Stimulated activated CD8-positive, alpha-beta memory T cell treated with anti-CD3 and anti-CD28 coated beads, Interleukin-7, amount 100 ng/mL, for 4 hours (primary cell): Measurements from ENCODE around the gene EPYC.

Experiments
- DNase-seq, 2 donors: peaks; one replicate each; pipeline ENCODE4 v3.0.0-alpha.2; 2020; ENCODE audit warnings: low read depth in 2 of 2

Gene EPYC

DNA sequence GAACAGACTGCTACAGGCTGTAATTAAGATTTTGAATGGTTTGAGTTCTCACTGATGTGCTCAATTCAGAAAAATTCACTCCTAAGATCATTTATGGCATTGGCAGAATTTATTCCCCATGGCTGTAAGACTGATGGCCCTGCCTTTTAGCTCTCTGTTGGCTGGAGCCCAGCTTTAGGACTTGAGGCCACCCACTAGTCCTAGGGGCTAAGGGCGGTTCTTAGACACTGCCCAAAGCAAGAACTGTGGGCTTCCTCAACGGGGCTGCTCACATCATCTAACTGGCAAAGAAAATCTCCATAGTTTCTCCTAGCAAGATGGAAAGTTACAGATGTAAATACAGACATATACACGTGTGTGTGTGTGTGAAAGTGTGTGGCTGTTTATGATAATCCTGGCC, 46.4 kb downstream of the EPYC start:
- no peak for DNase-seq

DNA sequence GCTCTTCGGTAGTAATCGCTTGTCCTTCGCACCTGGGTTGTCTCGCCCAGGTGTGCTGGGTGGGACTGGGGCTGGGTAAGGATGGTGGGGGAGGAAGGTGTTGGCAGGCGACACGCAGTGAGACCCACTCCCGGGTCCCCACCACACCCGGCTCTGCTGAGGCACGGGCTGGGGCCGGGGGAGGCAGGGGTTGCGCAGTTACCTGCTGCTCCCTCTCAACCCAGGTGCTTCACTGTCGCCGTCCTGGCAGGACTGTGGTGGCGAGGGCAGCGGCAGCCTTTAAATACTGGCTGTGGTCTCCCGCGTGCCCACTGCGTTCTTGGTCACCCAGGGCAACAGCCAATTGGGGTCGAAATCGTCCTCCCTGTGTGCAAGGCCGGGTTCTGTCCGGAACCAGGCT, 49.9 kb downstream of the EPYC start, which contains the start of gene CCER1:
Gene CCER1 (minus strand): TSS at position 256 of the 400 bp plus-strand sequence. CDS start 434 bp downstream, outside the sequence.
- DNase-seq: no peak

DNA sequence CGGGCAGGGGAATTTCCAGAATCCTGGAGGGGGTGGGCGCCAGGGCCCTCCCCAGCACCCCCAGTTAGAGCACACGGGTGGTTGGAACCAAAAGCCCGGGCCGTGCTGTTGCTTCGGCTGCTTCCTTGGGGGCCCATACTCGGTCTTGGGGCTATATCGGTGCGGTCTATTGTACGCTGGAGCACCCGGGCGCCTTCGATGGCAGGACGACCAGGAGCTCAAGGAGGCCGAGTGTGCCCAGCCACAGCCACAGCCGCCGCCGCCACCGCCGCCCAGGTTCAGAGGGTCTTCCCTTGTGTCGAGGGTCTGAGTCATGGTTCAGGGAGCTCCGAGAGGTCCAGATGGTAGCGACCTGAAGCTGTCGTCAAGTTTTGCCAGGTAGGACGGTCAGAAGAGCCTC, 50.3 kb downstream of the EPYC start:
- no peak for DNase-seq

DNA sequence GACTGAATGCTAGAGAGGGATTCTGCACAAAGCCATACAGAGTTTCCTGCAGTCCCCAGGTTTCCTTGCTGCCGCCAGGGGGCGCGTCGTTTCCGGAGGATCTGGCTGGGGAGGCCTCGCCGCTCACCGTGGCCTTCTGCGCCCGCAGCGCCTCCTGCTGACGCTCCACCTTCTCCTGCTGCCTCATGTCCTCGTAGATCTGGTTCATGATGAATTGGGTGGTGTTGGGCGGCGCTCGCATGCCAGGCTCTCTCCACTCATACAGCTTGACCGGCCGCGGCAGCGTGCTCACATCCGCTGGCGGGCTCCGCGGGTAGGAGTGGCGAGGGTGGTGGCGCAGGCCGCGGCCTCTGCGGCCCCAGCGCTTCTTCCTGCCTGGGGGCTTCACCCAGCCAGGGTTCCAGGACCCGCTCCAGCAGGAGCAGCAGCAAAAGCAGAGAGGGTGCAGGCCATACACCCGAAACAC, 50.8 kb downstream of the EPYC start:
- no peak for DNase-seq

DNA sequence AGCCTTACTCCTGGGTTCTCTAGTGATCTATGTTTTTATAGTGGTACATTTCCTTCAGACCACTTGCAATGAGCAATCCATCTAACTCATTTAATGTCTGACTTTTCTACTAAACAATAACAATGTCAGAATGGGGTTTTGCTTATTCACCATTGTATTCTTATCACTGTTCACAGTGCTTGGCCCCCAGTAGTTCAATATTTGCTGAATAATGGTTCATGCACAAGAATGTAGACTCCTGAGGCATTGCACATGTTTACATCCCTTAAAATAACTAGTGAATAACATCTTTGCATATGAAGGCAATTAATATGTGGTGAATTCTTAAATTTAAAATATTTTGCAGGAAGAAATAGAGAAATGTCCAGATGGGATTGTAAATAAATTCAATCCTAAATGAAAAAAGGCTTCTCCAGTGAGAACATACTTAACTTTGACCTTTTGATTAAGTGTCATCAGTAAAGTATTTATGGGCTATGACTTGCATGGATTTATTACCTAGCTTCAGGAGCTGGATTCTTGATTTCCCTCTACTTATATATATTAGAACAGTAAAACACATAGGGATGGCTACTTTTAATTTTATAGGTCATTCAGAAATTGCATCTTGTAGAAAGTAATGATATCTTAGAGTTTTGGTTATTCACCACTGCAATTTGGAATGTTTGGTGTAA, 53.2 kb downstream of the EPYC start:
- DNase-seq: no peak

DNA sequence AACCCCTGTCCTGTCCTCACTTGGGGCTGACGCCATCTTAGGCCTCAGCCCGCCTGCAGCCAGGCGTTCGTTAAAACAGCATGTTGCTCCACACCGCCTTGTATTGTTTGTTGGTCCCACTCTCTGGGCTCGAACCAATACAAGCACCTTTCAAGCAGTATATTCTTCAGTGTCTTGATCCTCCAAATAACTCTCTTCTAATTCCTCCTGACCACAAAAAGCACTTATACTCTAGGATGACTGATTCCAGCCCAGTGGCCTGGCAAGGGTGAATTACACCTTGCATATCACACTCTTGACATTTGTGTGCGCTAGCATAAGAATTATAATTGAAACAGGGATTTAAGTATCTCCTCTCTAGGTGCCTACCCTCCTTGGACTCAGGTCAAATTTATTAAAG, 56.9 kb downstream of the EPYC start:
- DNase-seq: no peak

DNA sequence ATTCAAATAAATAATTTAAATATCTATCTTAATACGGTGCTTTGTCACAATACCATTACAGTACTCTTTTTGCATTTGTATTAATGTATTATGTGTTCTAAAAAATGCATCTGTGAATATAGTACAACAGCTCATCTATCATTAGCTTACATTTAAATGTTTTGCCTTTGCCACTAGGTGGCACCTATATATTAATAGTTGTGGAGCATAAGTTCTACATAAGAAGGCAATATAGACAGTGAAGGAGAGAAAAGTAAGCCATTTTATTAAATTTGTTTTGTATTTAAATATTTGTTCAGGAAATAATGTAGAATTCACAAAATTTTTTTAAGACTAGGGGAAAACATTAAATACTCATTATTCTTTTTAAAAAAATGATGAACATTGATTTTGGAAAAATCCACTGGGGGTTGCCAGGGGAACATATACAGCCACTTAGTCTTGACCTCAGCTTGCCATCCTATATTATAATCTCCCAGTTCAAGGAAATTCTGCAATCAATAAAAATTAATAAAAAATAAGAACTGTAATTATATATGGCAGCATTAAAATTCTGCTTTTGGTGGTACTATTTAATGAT, 59.6 kb downstream of the EPYC start:
- DNase-seq: no peak

DNA sequence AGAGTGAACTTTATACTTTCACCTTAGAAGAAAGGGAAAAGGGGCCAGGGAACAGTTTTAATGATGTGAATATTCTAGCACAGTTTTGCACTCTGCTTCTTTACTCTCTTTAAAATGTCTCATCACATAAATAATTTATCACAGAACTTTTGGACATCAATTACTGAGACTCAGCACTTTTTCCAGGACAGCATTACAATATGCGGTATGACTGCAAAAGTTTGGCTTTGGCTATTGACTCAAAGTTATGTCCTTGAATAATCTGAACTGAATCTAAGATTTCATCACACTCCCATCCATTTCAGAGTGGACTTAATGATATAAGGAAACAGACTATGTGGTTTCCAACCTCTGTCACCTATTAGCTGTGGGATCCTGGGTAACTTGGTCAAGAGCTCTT, 61.5 kb downstream of the EPYC start:
- no peak for DNase-seq

DNA sequence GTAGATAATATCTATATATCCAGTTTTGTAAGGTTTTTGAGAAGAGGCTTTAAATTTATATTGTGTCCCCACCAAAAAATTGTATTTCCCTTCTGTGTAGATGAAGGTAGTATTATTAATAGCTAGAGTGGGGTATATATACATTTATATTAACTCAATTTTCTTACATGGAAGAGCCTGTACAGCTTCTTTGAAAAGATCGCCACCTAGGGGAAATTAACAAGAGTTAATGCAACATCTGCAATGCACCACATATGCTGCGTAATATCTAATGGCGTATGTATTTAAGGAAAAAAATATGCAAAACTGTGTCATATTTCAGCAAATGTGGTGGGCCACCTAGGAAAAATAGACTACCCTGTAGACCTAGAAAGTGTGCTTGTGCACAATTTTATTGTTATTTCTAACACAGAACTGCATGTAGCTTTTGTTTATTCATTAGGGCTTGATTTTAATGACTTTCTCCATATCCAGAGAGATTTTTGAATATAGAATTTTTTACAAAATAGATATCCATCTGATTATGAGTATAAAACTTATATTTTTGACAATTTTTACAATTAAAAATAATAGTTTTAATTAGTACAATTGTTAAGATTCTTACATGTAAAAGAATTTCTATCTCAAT, 63.8 kb downstream of the EPYC start:
- no peak for DNase-seq

DNA sequence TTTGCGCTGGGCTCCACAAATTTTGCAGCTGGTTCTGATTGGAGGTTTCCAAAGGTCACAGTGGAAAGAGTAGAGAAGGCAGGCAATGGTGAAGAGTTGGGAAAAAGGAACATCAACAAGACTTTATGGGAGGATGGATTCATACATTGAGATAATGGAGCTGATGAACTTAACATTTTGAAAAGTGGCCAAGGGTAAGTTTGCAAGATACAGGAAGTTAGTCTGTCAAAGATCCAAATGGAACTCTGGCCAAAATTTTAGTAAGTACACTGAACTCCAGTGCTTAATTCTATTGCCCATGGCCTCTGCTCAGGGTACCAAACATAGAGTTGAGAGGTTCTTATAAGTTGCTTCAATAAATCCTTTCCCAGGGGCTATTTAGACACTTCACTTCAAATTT, 65.4 kb downstream of the EPYC start:
- DNase-seq: no peak

DNA sequence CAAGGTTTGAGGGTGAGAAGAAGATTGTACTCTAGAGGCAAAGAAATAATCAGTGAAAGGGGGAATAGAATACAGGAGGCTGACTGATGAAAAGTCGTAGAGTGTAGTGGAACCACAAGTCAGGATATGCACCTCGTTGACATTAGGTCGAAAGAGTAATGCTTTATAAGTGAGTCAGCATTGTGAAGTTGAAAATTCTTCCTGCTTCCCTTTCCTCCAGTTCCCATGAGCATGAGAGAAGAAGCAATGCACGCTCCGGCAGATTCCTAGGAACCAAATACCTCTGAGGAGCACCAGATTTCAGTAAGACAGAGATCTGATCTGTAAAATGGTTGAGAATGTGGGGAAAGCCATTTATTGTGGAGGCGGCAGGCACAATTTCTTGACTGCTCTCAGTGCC, 66.3 kb downstream of the EPYC start:
- DNase-seq: no peak

DNA sequence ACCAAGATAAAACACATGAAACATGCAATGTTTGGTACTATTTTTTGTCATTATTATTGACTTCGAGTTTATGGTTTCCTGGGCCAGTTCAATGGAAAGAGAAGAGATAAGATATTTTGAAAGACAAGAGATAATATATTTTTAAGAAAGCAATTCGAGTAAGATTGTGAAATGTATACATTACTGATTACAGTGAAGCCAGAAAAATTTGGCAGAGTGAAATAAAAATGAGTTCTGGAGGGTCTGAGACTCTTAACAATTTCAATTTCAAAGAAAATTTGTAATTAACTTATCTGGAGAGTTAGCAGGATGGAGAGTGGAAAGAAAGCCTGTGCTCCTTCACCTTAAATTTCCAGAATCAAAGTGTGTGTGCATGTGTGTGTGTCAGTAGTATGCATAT, 67.1 kb downstream of the EPYC start:
- DNase-seq: no peak

DNA sequence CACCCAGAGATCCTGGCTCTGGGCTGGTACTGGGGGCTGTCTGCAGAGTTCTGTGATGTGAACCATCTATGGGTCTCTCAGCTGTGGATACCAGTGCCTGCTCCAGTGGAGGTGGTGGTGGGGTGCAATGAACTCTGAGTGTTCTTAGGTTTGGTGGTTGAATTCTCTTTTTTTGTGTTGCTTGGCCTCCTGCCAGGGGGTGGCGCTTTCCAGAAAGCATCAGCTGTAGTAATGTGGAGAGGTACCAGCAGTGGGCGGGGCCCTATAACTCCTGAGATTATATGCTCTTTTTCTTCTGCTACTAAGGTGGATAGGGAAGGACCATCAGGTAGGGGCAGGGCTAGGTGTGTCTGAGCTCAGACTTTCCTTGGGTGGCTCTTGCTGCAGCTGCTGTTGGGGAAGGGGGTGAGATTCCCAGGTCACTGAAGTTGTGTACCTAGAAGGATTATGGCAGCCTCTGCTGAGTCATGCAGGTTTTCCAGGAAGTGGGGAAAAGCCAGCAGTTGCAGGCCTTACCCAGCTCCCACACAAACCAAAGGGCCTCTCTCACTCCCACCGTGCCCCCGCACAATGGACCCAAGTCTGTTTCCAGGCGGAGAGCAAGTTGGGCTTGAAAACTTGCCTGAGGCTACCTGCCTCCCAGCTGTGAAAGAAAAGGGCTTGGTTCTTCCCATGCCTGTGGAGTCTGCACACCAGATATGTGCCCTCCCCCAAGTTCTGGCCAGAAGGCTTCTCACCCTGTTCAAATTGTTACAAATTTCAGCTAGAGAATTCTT, 68.4 kb downstream of the EPYC start:
- DNase-seq: no peak

DNA sequence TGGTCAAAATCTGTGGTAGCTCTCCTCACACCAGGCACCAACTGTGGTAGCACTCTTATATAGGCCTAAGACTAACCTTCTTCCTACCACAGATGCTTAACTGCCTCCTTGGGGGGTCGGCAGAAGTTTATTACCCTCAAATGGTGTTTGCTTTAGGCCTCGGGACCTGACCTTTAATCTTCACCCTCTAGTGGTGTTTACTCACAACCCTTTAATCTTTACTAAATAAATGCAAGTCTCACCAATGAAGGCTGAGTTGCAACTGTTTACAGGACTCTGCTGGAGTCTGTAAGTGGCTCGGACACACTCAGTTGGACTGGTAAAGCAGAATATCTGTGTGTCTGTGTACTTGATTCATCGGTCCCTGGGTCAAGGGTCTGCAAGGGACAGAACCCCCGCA, 79.2 kb downstream of the EPYC start:
- DNase-seq: no peak

DNA sequence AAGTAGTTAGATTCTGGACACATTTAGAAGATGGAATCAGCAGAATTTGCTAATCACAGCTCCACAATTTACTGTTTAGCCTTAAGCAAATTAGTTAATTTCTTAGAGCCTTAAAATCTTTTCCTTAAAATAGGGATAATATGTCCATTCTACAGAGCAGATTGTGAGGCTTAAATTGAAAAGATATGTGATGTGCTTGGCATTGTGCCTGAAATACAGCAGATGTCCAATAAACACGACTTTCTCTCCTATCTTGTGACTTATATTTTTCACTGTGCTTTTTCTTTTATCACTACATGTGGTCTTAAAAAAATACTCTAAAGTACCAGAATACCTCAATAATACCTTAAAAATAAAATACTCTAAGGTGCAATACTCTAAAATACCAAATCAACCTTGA, 80.4 kb downstream of the EPYC start:
- no peak for DNase-seq

DNA sequence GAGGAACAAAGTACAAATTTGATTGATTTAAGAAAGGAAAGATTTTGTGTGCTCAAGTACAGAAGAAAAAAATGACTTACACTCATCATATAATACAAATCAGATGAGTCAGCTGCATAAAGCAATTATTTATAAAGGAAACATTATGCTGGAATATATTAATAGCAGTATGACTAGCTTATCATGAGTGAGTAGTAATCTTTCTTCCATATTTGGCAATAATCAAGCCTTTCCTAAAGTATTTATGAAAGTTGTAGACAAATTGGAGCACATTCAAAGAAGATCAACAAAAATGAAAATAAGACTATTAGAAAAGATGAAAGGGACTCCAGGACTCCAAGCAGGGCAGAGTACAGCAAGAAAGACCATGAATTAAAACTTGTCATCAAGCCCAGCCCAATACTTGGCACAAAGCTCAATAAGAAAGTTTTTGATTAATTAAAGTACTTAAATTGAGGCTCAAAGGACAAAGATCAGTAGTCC, 82.6 kb downstream of the EPYC start:
- DNase-seq: no peak

DNA sequence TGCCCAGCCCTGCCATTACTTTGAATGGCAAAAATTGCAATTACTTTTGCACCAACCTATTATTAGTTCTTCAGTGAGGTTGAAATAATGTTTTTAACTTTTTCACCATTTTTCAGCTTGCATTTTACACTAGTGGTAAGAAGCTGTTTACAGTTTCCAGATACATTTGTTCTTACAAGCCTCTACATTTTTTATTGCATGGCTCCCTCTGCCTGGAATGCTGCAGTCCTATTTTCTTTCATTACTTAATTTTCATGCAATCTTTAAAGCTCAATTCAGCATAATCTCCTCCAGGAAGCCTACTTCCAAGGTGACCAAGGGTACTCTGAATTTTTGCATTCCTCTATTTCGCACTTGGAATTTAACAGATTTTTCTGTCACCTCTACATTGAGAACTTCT, 83.2 kb downstream of the EPYC start:
- no peak for DNase-seq

DNA sequence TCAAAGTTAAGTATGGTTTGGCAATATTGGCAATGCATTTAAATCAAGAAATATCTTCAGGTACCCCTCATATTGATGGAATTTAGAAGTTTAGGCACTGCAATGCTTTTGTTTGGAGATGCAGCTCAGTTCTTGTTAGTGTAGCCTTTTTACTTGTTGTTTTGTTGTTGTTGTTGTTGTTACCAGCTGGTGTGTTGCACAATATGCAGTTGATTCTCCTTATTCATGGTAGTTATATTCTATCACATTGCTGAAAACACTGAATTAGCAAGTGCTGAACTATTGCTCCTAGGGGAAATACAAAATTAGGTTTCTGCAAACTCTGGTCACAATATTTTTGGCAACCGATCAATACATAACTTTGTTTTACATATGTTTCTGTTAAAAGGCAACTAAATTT, 84.5 kb downstream of the EPYC start:
- no peak for DNase-seq

DNA sequence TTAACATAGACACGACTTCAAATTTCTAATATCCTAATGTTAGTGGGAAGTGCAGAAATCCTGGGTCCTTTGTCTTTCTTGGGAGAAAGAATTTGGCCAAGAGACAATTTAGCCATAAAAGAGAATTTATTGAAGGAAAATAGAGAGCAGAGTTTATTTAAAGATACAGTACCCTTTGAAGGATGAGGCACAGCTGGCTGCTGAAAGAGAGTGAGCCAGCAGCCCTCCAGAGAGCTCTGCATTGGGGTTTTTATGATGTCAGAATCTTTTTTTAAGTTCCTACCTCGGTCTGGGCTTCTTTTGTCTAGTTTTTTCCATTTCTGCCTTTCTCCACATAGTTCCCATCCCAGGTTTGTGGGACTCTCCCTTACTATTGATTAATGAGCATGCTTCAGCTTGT, 87.3 kb downstream of the EPYC start:
- DNase-seq: no peak

DNA sequence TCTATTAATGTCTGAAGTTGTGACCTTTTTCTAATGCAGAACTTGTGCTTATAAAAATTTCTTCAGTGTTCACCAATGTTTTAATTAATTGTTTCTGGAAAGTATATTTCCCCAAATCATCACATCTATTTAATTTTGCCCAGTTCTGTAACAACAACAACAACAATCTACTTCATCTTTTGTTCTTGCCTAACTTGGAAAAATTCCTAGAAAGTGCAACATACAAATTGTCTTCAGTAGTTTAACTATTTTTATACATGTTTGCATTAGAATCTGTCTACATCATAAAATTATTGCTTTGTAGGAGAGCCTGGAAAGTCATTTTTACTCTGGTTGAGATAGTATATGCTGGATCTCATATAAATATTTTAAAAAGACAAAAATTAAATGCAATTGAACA, 88.3 kb downstream of the EPYC start:
- no peak for DNase-seq

DNA sequence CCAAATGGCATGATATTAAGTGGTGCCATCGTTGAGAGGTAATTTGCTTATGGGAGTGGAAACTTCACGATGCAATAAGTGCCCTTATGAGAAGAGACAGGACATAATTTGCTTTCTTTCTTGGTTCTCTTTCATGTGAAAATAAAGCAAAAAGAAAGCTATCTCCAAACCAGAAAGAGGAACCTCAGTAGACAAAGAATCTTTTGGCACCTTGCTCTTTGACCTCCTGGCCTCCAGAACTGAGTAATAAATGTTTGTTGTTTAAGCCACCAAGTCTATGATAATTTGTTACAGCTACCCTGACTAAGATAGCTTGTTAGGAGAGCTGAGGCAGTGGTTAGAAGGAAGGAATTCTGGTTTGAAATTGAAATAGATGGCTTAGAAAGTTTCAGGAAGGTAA, 89.4 kb downstream of the EPYC start:
- no peak for DNase-seq
